ENCODE results near the gene SMIM45.
"Not testable (repeated sequence)": the region's sequence is repeated elsewhere in the genome, so short reads cannot be mapped to it uniquely, and the experiment has no call there.

The SMIM45 gene

GRCh38 chr22:41940832-41941765 is 10.9 kb upstream of the SMIM45 start:
- Histone ChIP-seq H3K36me3 (ENCODE audit: insufficient read depth, low read length) (no peaks in the 10 kb centered on the region), H3K27me3 (ENCODE audit: control insufficient read depth in 1 of 2, insufficient read depth in 2 of 2, low read length in 2 of 2) (peaks cover 0 to 6% of the 10 kb centered on the region in 2 donors), H3K9ac (ENCODE audit: low read length) (no peak overlapping the region), H3K4me3 (ENCODE audit: low read depth in 1 of 2, low read length in 2 of 2) (no peak overlapping the region), H3K9me3 (ENCODE audit: low read length) (no peaks in the 10 kb centered on the region), H3K4me1 (ENCODE audit: insufficient read depth, low read length) (peaks cover 14% of the 10 kb centered on the region), H3K27ac (ENCODE audit: low read depth, low read length) (no peak overlapping the region)

- no peak overlapping the region for H3K9ac ChIP-seq (ENCODE audit: low read length)
- H3K4me1 ChIP-seq (ENCODE audit: insufficient read depth, low read length): peaks cover 12% of the 10 kb centered on the region
- no peaks in the 10 kb centered on the region for H3K36me3 ChIP-seq (ENCODE audit: insufficient read depth, low read length)
- H3K27ac ChIP-seq (ENCODE audit: low read depth, low read length): no peak overlapping the region
- H3K9me3 ChIP-seq (ENCODE audit: low read length): no peaks in the 10 kb centered on the region
- peaks cover 0 to 10% of the 10 kb centered on the region in 2 donors for H3K27me3 ChIP-seq (ENCODE audit: control insufficient read depth in 1 of 2, insufficient read depth in 2 of 2, low read length in 2 of 2)
- H3K4me3 ChIP-seq (ENCODE audit: low read depth in 1 of 2, low read length in 2 of 2): no peak overlapping the region
Observed at GRCh38 chr22:41943661-41944209, 8.2 kb upstream of the SMIM45 start.

- H3K27ac ChIP-seq (ENCODE audit: low read depth, low read length): peak within 1 kb of the TSS; percentile 12
- H3K27me3 ChIP-seq (ENCODE audit: control insufficient read depth in 1 of 2, insufficient read depth in 2 of 2, low read length in 2 of 2): peaks cover 0 to 11% of the 10 kb centered on the region in 2 donors
- no peak within 1 kb of the TSS for H3K9ac ChIP-seq (ENCODE audit: low read length)
- H3K4me3 ChIP-seq (ENCODE audit: low read depth in 1 of 2, low read length in 2 of 2): peak within 1 kb of the TSS; percentile 49 to 67
- no peaks in the 10 kb centered on the region for H3K36me3 ChIP-seq (ENCODE audit: insufficient read depth, low read length)
- H3K9me3 ChIP-seq (ENCODE audit: low read length): no peaks in the 10 kb centered on the region
- H3K4me1 ChIP-seq (ENCODE audit: insufficient read depth, low read length): no peaks in the 10 kb centered on the region
Observed at GRCh38 chr22:41946629-41947423, 5.1 kb upstream of the SMIM45 start, which contains the start of gene CENPM. TSS of gene CENPM (minus strand) at chr22:41947152. CDS start at chr22:41947076, 76 bp downstream.

GRCh38 chr22:41947424-41948080 is 4.4 kb upstream of the SMIM45 start:
- Histone ChIP-seq H3K27me3 (ENCODE audit: control insufficient read depth in 1 of 2, insufficient read depth in 2 of 2, low read length in 2 of 2) (peaks cover 0 to 17% of the 10 kb centered on the region in 2 donors), H3K4me1 (ENCODE audit: insufficient read depth, low read length) (no peaks in the 10 kb centered on the region), H3K9me3 (ENCODE audit: low read length) (no peaks in the 10 kb centered on the region), H3K4me3 (ENCODE audit: low read depth in 1 of 2, low read length in 2 of 2) (peak overlapping the region in 1 of 2 donors; percentile 67), H3K9ac (ENCODE audit: low read length) (no peak overlapping the region), H3K36me3 (ENCODE audit: insufficient read depth, low read length) (no peaks in the 10 kb centered on the region), H3K27ac (ENCODE audit: low read depth, low read length) (no peak overlapping the region)

GRCh38 chr22:41948142-41948541 is 3.8 kb upstream of the SMIM45 start:
- no peaks in the 10 kb centered on the region for H3K36me3 ChIP-seq (ENCODE audit: insufficient read depth, low read length)
- H3K27ac ChIP-seq (ENCODE audit: low read depth, low read length): no peak overlapping the region
- H3K4me1 ChIP-seq (ENCODE audit: insufficient read depth, low read length): no peaks in the 10 kb centered on the region
- no peak overlapping the region for H3K4me3 ChIP-seq (ENCODE audit: low read depth in 1 of 2, low read length in 2 of 2)
- peaks cover 0 to 17% of the 10 kb centered on the region in 2 donors for H3K27me3 ChIP-seq (ENCODE audit: control insufficient read depth in 1 of 2, insufficient read depth in 2 of 2, low read length in 2 of 2)
- no peak overlapping the region for H3K9ac ChIP-seq (ENCODE audit: low read length)
- no peaks in the 10 kb centered on the region for H3K9me3 ChIP-seq (ENCODE audit: low read length)

GRCh38 chr22:41948928-41949296 is 3.0 kb upstream of the SMIM45 start:
- H3K36me3 ChIP-seq (ENCODE audit: insufficient read depth, low read length); H3K27ac ChIP-seq (ENCODE audit: low read depth, low read length); H3K4me3 ChIP-seq (ENCODE audit: low read depth in 1 of 2, low read length in 2 of 2); H3K9me3 ChIP-seq (ENCODE audit: low read length); H3K4me1 ChIP-seq (ENCODE audit: insufficient read depth, low read length); H3K9ac ChIP-seq (ENCODE audit: low read length): not testable (repeated sequence)
- peaks cover 0 to 17% of the 10 kb centered on the region in 2 donors for H3K27me3 ChIP-seq (ENCODE audit: control insufficient read depth in 1 of 2, insufficient read depth in 2 of 2, low read length in 2 of 2)

- H3K27me3 ChIP-seq (ENCODE audit: control insufficient read depth in 1 of 2, insufficient read depth in 2 of 2, low read length in 2 of 2): peaks cover 0 to 17% of the 10 kb centered on the region in 2 donors
- H3K9ac ChIP-seq (ENCODE audit: low read length): no peak overlapping the region
- no peaks in the 10 kb centered on the region for H3K4me1 ChIP-seq (ENCODE audit: insufficient read depth, low read length)
- no peaks in the 10 kb centered on the region for H3K36me3 ChIP-seq (ENCODE audit: insufficient read depth, low read length)
- no peak overlapping the region for H3K4me3 ChIP-seq (ENCODE audit: low read depth in 1 of 2, low read length in 2 of 2)
- H3K9me3 ChIP-seq (ENCODE audit: low read length): no peaks in the 10 kb centered on the region
- no peak overlapping the region for H3K27ac ChIP-seq (ENCODE audit: low read depth, low read length)
Observed at GRCh38 chr22:41949297-41949965, 2.5 kb upstream of the SMIM45 start.

GRCh38 chr22:41952713-41953112 is 763 bp downstream of the SMIM45 start:
- Histone ChIP-seq H3K9me3 (ENCODE audit: low read length) (no peaks in the 10 kb centered on the region), H3K36me3 (ENCODE audit: insufficient read depth, low read length) (no peaks in the 10 kb centered on the region), H3K27me3 (ENCODE audit: control insufficient read depth in 1 of 2, insufficient read depth in 2 of 2, low read length in 2 of 2) (peaks cover 0 to 8% of the 10 kb centered on the region in 2 donors), H3K9ac (ENCODE audit: low read length) (no peak overlapping the region), H3K4me3 (ENCODE audit: low read depth in 1 of 2, low read length in 2 of 2) (no peak overlapping the region), H3K4me1 (ENCODE audit: insufficient read depth, low read length) (no peaks in the 10 kb centered on the region), H3K27ac (ENCODE audit: low read depth, low read length) (no peak overlapping the region)

GRCh38 chr22:41957941-41958556 is 6.1 kb downstream of the SMIM45 start:
- Histone ChIP-seq H3K4me3 (ENCODE audit: low read depth in 1 of 2, low read length in 2 of 2) (no peak overlapping the region), H3K9ac (ENCODE audit: low read length) (no peak overlapping the region), H3K9me3 (ENCODE audit: low read length) (no peaks in the 10 kb centered on the region), H3K27me3 (ENCODE audit: control insufficient read depth in 1 of 2, insufficient read depth in 2 of 2, low read length in 2 of 2) (peaks cover 0 to 8% of the 10 kb centered on the region in 2 donors), H3K27ac (ENCODE audit: low read depth, low read length) (no peak overlapping the region), H3K4me1 (ENCODE audit: insufficient read depth, low read length) (no peaks in the 10 kb centered on the region), H3K36me3 (ENCODE audit: insufficient read depth, low read length) (no peaks in the 10 kb centered on the region)

GRCh38 chr22:41963453-41964111 is 11.6 kb downstream of the SMIM45 start:
- H3K9me3 ChIP-seq (ENCODE audit: low read length): no peaks in the 10 kb centered on the region
- H3K27me3 ChIP-seq (ENCODE audit: control insufficient read depth in 1 of 2, insufficient read depth in 2 of 2, low read length in 2 of 2): no peaks in the 10 kb centered on the region
- H3K27ac ChIP-seq (ENCODE audit: low read depth, low read length): no peak overlapping the region
- H3K9ac ChIP-seq (ENCODE audit: low read length): no peak overlapping the region
- no peaks in the 10 kb centered on the region for H3K4me1 ChIP-seq (ENCODE audit: insufficient read depth, low read length)
- no peaks in the 10 kb centered on the region for H3K36me3 ChIP-seq (ENCODE audit: insufficient read depth, low read length)
- H3K4me3 ChIP-seq (ENCODE audit: low read depth in 1 of 2, low read length in 2 of 2): no peak overlapping the region

All from muscle layer of colon (tissue), 2 donors.